HepG2 (cell line): ENCODE measurements around the gene C1QTNF3. TPM values are rescaled to one million over a fixed set of nuclear protein-coding genes. Genes with fewer than 3 reads are reported as not detected.
A peak's percentile ranks its signal among the peaks of the same experiment; 100 is the strongest.

Experiments used
- ARID4A ChIP-seq: sonication (generic); formaldehyde crosslinking; IDR thresholded peaks from 2 replicates; pipeline ENCODE4 v1.5.0; 2020; ENCODE audit warnings: mild to moderate bottlenecking, missing genetic modification reagents, borderline replicate concordance
- EHMT2 ChIP-seq: fragments of 200-600 bp; sonication (generic); IDR thresholded peaks from 2 replicates; pipeline ENCODE4 v1.7.0; 2017; ENCODE audit warnings: antibody characterized with exemption, low read depth, low read length, borderline replicate concordance
- GATAD2A ChIP-seq: IDR thresholded peaks from 2 replicates; pipeline ENCODE4 v1.6.1; 2016
- GTF3A ChIP-seq: sonication (generic); formaldehyde crosslinking; conservative IDR thresholded peaks from 2 replicates; pipeline ENCODE4 v1.4.0; 2020; ENCODE audit warnings: mild to moderate bottlenecking, missing genetic modification reagents
- HNRNPK ChIP-seq: fragments of 200-400 bp; formaldehyde crosslinking; IDR thresholded peaks from 2 replicates; pipeline ENCODE4 v1.6.1; 2018; ENCODE audit warnings: low read length, low read depth, moderate library complexity, mild to moderate bottlenecking; ENCODE audit not compliant: poor library complexity, severe bottlenecking
- HOXA5 ChIP-seq: sonication (generic); formaldehyde crosslinking; IDR thresholded peaks from 2 replicates; pipeline ENCODE4 v1.4.0; 2020; ENCODE audit warnings: missing genetic modification reagents
- TIGD3 ChIP-seq: sonication (generic); formaldehyde crosslinking; IDR thresholded peaks from 2 replicates; pipeline ENCODE4 v1.5.1; 2020; ENCODE audit warnings: mild to moderate bottlenecking, missing genetic modification reagents, borderline replicate concordance
- ZFP41 ChIP-seq: sonication (generic); formaldehyde crosslinking; IDR thresholded peaks from 2 replicates; pipeline ENCODE4 v1.4.0; 2020; ENCODE audit warnings: mild to moderate bottlenecking, missing genetic modification reagents, borderline replicate concordance
- ZIK1 ChIP-seq: sonication (generic); formaldehyde crosslinking; IDR thresholded peaks from 2 replicates; pipeline ENCODE4 v1.5.0; 2020; ENCODE audit warnings: mild to moderate bottlenecking, low read depth, missing genetic modification reagents, borderline replicate concordance
- ZNF275 ChIP-seq: sonication (generic); formaldehyde crosslinking; IDR thresholded peaks from 2 replicates; pipeline ENCODE4 v1.8.0; 2022; ENCODE audit warnings: missing genetic modification reagents, mild to moderate bottlenecking, inconsistent platforms, borderline replicate concordance
- ZNF451 ChIP-seq: sonication (generic); formaldehyde crosslinking; IDR thresholded peaks from 2 replicates; pipeline ENCODE4 v1.5.0; 2020; ENCODE audit warnings: mild to moderate bottlenecking, missing genetic modification reagents
- ZNF501 ChIP-seq: sonication (generic); formaldehyde crosslinking; IDR thresholded peaks from 2 replicates; pipeline ENCODE4 v1.5.1; 2020; ENCODE audit warnings: mild to moderate bottlenecking, moderate library complexity, missing genetic modification reagents
- ZNF549 ChIP-seq: sonication (generic); formaldehyde crosslinking; IDR thresholded peaks from 2 replicates; pipeline ENCODE4 v1.5.0; 2020; ENCODE audit warnings: missing genetic modification reagents
- polyA plus RNA-seq, 8 experiments: library from polyadenylated mRNA; depleted of rRNA in 3 of 8; stranded (reverse) in 7 of 8; unstranded in 1 of 8; fragments of >200 nt; fragmentation: Illumina TruSeq in 4 of 8; extraction: Trizol in 4 of 8; gene quantifications; 2 replicates each; pipeline versions ENCODE4 v1.2.1 to v1.2.3, GENCODE V29; 2011 to 2016; ENCODE audit warnings: low read depth in 4 of 8, missing spikeins in 1 of 8, mixed read lengths in 1 of 8; ENCODE audit not compliant: insufficient read depth in 1 of 8
- total RNA-seq, 5 experiments: library from RNA; depleted of rRNA; stranded (reverse); fragments of >200 nt; fragmentation: Illumina TruSeq; extraction: Trizol; gene quantifications; 2 replicates each; pipeline ENCODE4 v1.2.3, GENCODE V29; 2016; ENCODE audit warnings: low read depth in 1 of 5
- TF ChIP-seq, protein P1 (sequence below): sonication (generic); formaldehyde crosslinking; IDR thresholded peaks from 2 replicates; pipeline ENCODE4 v1.5.1; 2020; ENCODE audit warnings: missing genetic modification reagents, mild to moderate bottlenecking, borderline replicate concordance

The C1QTNF3 gene
- total and polyA plus RNA-seq, 2 of the 13 experiments (the other 11 are each of a cell fraction or from before 2014, with no cell fraction given) = 3.3 to 10.8 TPM

GRCh38 chr5:34034534-34035327 is 8.3 kb downstream of the C1QTNF3 start (continued):
- no peak for TF ChIP-seq HNRNPK
- peak; percentile 68 for TF ChIP-seq GATAD2A (CRISPR knock-in tag)
- no peak for TF ChIP-seq GTF3A (CRISPR knock-in tag)
- no peak for TF ChIP-seq TIGD3 (CRISPR knock-in tag)
- TF ChIP-seq ZFP41 (CRISPR knock-in tag) = no peak
- TF ChIP-seq ARID4A (CRISPR knock-in tag) = no peak
- no peak for TF ChIP-seq ZNF275 (CRISPR knock-in tag)
- TF ChIP-seq, protein P1, sequence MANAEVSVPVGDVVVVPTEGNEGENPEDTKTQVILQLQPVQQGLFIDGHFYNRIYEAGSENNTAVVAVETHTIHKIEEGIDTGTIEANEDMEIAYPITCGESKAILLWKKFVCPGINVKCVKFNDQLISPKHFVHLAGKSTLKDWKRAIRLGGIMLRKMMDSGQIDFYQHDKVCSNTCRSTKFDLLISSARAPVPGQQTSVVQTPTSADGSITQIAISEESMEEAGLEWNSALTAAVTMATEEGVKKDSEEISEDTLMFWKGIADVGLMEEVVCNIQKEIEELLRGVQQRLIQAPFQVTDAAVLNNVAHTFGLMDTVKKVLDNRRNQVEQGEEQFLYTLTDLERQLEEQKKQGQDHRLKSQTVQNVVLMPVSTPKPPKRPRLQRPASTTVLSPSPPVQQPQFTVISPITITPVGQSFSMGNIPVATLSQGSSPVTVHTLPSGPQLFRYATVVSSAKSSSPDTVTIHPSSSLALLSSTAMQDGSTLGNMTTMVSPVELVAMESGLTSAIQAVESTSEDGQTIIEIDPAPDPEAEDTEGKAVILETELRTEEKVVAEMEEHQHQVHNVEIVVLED (CRISPR knock-in tag) = no peak
- TF ChIP-seq EHMT2 = peak; percentile 43
- TF ChIP-seq ZNF501 (CRISPR knock-in tag) = no peak
- no peak for TF ChIP-seq ZNF549 (CRISPR knock-in tag)
- TF ChIP-seq ZIK1 = no peak
- no peak for TF ChIP-seq HOXA5 (CRISPR knock-in tag)
- TF ChIP-seq ZNF451 (CRISPR knock-in tag) = no peak
